IPS DF 6.9 (cell line): ENCODE measurements around the gene VN1R4.
"Not testable (repeated sequence)": the region's sequence is repeated elsewhere in the genome, so short reads cannot be mapped to it uniquely, and the experiment has no call there.

Experiments
- DNase-seq: peaks from one replicate; pipeline ENCODE4 v3.0.0-alpha.2; 2013; ENCODE audit warnings: low read depth, low spot score
- H3K27ac ChIP-seq: one replicate; pipeline ENCODE4 v1.5.1; 2013; ENCODE audit warnings: low read length, control low read depth
- H3K27me3 ChIP-seq: 2 replicates; pipeline ENCODE4 v1.6.1; 2013; ENCODE audit warnings: mild to moderate bottlenecking, low read length; ENCODE audit not compliant: control insufficient read depth, insufficient read depth
- H3K36me3 ChIP-seq: 2 replicates; pipeline ENCODE4 v1.6.1; 2013; ENCODE audit warnings: low read length; ENCODE audit not compliant: control insufficient read depth, insufficient read depth
- H3K4me1 ChIP-seq: 2 replicates; pipeline ENCODE4 v1.6.1; 2013; ENCODE audit warnings: low read length; ENCODE audit not compliant: control insufficient read depth, insufficient read depth
- H3K4me3 ChIP-seq: 2 replicates; pipeline ENCODE4 v1.5.1; 2013; ENCODE audit warnings: mild to moderate bottlenecking, low read length
- H3K9me3 ChIP-seq: 2 replicates; pipeline ENCODE4 v1.6.1; 2013; ENCODE audit warnings: low read length, inconsistent platforms; ENCODE audit not compliant: control insufficient read depth, insufficient read depth
- WGBS: extraction: QIAGEN DNeasy Blood & Tissue Kit; methylation state at CpG from one replicate; pipeline ENCODE4 v1.1.7; 2013; ENCODE audit warnings: mixed read lengths, missing lambda C conversion rate; ENCODE audit not compliant: insufficient read length, insufficient coverage; 5-methylcytosine and 5-hydroxymethylcytosine counted together

The VN1R4 gene

DNA sequence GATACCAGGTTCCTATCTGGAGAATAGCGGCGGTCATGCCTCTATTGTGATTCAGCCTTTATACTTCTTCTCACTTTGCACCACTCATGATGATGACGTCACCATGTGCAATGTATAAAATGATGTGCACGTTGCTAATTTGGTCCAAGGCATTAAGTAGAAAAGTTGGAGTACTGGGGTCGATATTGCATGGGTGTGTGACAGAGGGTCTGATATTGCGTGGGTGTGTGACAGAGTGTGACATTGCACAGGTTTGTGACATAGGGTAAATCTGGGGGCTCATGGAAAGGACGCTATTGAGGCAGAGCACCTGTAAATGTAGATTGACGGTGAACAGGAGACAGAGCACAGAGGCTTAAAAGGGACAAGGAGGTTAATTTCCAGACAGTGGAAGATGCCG lies 4.5 kb upstream of the VN1R4 start:
- Histone ChIP-seq H3K36me3 (no peaks in the 10 kb centered on the region), H3K27ac (no peak overlapping the region), H3K4me3 (no peak overlapping the region), H3K4me1 (no peaks in the 10 kb centered on the region), H3K27me3 (no peaks in the 10 kb centered on the region), H3K9me3 (no peaks in the 10 kb centered on the region; the same call in none of the 2 replicates)
- no peak for DNase-seq
- WGBS = no CpG with 5 or more reads among the region's 9 CpGs

DNA sequence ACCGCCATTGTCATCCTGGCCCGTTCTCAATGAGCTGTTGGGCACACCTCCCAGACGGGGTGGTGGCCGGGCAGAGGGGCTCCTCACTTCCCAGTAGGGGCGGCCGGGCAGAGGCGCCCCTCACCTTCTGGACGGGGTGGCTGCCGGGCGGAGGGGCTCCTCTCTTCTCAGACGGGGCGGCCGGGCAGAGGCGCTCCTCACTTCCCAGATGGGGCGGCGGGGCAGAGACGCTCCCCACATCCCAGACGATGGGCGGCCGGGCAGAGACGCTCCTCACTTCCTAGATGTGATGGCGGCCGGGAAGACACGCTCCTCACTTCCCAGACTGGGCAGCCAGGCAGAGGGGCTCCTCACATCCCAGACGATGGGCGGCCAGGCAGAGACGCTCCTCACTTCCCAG lies 2.3 kb upstream of the VN1R4 start:
- not testable (repeated sequence) for H3K4me3 ChIP-seq
- no CpG with 5 or more reads among the region's 27 CpGs for WGBS

DNA sequence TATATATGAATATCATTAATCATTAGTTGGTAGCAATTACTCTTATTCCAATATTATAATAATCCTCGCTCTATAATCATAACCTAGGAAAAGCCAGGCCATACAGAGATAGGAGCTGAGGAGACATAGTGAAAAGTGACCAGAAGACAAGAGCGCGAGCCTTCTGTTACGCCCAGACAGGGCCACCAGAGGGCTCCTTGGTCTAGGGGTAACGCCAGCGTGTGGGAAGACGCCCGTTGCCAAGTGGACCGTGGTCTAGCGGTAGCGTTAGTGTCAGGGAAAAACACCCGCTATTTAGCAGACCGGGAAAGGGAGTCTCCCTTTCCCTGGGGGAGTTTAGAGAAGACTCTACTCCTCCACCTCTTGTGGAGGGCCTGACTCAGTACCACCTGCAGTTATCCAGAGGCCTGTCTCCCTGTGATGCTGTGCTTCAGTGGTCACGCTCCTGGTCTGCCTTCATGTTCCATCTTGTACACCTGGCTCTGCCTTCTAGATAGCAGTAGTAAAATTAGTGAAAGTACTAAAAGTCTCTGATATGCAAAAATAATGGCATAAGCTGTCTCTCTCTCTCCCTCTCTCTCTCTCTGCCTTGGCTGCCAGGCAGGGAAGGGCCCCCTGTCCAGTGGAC lies 9.7 kb downstream of the VN1R4 start, which contains the start of gene VN1R2:
Gene VN1R2 (plus strand): TSS at position 578 of the 628 bp plus-strand sequence. CDS start 84 bp downstream, outside the sequence.
- not testable (repeated sequence) for H3K27me3 ChIP-seq, H3K27ac ChIP-seq, H3K4me3 ChIP-seq, H3K9me3 ChIP-seq, H3K4me1 ChIP-seq, H3K36me3 ChIP-seq, DNase-seq
- no CpG with 5 or more reads among the region's 14 CpGs for WGBS

More for the DNA sequence above, 2.3 kb upstream of the VN1R4 start:
- not testable (repeated sequence) for H3K4me1 ChIP-seq, DNase-seq, H3K9me3 ChIP-seq, H3K27ac ChIP-seq, H3K36me3 ChIP-seq, H3K27me3 ChIP-seq

DNA sequence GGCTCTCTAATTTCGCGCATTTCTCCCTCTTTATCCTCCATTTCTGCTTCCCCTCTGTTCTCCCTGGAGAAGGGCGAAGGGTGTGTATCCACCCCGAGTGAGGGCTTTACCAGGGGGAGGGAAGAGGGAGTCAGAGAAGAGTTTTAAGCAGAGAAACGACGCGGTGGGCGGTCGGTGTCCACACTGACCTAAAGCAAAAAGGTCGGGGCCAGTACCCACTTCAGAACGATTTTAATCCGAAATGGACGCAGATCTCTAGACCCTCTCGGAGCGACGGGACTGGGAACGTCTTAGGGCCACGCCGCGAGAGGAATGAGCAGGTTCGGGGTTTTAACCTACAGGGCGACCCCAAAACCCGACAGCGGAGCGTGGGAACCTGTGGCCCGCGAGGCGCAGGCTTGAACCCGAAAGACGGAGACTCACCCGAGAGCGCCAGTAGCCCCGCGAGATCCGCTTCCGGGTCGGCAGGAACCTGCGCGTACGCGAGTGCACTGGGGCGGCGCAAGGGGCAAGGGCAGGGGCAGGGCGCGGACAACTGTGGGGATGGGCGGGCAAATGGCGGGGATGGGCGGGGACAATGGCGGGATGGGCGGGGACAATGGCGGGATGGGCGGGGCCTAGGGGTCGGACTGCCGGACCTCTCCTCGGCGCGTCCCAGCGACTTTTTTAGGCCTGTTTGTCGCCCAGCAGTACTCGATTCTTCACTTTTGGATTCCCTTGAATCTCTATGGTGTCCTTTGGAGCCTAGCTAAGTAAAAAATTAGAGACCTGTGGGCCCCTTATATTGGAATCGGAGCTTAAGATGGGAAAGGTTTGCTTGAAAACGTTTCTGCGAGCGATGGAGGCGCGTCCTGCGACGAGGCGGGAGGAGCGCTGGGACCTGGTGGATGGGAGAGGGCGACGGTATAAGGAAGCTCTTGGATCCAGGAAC lies 12.8 kb downstream of the VN1R4 start, which contains the start of gene ZNF677:
Gene ZNF677 (minus strand): TSS at position 463 of the 931 bp plus-strand sequence. CDS start 3,323 bp downstream, outside the sequence.
- peaks cover 3% of the 10 kb centered on the region; the same call in 1 of the 2 replicates for H3K36me3 ChIP-seq
- DNase-seq = peak; percentile 47
- H3K9me3 ChIP-seq = no peaks in the 10 kb centered on the region
- no CpG with 5 or more reads among the region's 72 CpGs for WGBS
- H3K27me3 ChIP-seq = no peaks in the 10 kb centered on the region
- H3K4me1 ChIP-seq = no peaks in the 10 kb centered on the region
- no peak within 1 kb of the TSS for H3K27ac ChIP-seq
- H3K4me3 ChIP-seq = peak within 1 kb of the TSS; percentile 86

- no peaks in the 10 kb centered on the region for H3K27me3 ChIP-seq
- no peak for DNase-seq
- H3K27ac ChIP-seq = no peak overlapping the region
- peaks cover 6% of the 10 kb centered on the region; the same call in 1 of the 2 replicates for H3K36me3 ChIP-seq
- no peaks in the 10 kb centered on the region for H3K4me1 ChIP-seq
- no peak overlapping the region for H3K4me3 ChIP-seq
- no CpG with 5 or more reads among the region's 1 CpG for WGBS
- H3K9me3 ChIP-seq = no peaks in the 10 kb centered on the region
Observed at GRCh38 chr19:53246498-53246897, 21.0 kb downstream of the VN1R4 start.

DNA sequence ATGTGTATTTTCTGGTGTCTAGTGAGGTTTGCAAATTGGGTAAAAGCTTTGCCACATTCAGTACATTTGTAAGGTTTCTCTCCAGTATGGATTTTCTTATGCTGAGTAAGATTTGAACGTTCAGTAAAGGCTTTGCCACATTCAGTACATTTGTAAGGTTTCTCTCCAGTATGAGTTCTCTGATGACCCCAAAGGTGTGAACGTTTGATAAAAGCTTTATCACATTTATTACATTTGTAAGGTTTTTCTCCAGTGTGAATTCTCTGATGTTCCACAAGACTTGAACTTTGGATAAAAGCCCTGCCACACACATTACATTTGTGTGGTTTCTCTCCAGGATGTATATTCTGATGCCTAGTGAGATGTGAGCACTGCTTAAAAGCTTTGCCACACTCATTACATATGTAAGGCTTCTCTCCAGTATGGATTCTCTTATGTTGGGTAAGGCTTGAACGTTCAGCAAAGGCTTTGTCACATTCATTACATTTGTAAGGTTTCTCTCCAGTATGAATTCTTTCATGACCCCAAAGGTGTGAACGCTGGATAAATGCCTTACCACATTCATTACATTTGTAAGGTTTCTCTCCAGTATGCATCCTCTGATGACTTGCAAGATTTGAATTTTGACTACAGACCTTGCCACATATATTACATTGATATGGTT lies 30.3 kb downstream of the VN1R4 start:
- Histone ChIP-seq H3K27me3 (no peaks in the 10 kb centered on the region), H3K4me1 (no peaks in the 10 kb centered on the region), H3K27ac (no peak overlapping the region), H3K4me3 (no peak overlapping the region), H3K36me3 (peaks cover 13% of the 10 kb centered on the region; the same call in 1 of the 2 replicates), H3K9me3 (peaks cover 7% of the 10 kb centered on the region)
- WGBS = no CpG with 5 or more reads among the region's 4 CpGs
- no peak for DNase-seq

DNA sequence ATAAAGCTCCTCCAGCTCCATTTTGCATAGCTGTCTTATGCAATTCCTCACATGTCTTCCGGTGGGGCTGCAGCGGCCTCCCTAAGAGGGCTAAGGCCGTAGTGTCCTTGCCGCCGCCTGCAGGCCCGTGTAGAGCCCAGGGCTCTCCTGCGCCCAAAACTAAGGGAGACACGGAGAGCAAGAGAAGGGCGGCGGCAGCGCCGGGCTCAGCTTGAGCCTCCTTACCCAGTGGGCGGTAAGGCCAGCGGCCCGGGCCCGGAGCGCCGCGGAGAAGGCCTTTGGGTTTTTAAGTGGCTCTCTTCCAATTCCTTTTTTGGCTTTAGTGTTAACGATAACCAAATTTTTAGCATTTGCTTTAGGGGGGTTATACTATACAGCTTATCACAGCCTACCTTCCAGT lies 42.9 kb downstream of the VN1R4 start:
- no peak for DNase-seq
- Histone ChIP-seq H3K27me3 (no peaks in the 10 kb centered on the region), H3K9me3 (peaks cover 1% of the 10 kb centered on the region), H3K4me3 (no peak overlapping the region), H3K4me1 (no peaks in the 10 kb centered on the region), H3K36me3 (no peaks in the 10 kb centered on the region), H3K27ac (no peak overlapping the region)
- WGBS = no CpG with 5 or more reads among the region's 20 CpGs

GRCh38 chr19:53222716-53223115 lies 44.8 kb downstream of the VN1R4 start:
- H3K4me3 ChIP-seq, H3K4me1 ChIP-seq, H3K9me3 ChIP-seq, H3K27ac ChIP-seq, DNase-seq, H3K27me3 ChIP-seq, H3K36me3 ChIP-seq: not testable (repeated sequence)
- no CpG with 5 or more reads among the region's 28 CpGs for WGBS
